Measurements from ENCODE around the gene STARD13. TPM values are rescaled to one million over a fixed set of nuclear protein-coding genes. Genes with fewer than 3 reads are reported as not detected.

The STARD13 gene
- total RNA-seq, 4 donors from 2014 or later: 9.5 to 33.9 (median 30.3) TPM

GRCh38 chr13:33262594-33262993 lies 23.0 kb downstream of the STARD13 start:
- DNase-seq: no peak

GRCh38 chr13:33262062-33262487 lies 23.5 kb downstream of the STARD13 start:
- no peaks in the 10 kb centered on the region for H3K9me3 ChIP-seq
- no peak overlapping the region for H3K4me3 ChIP-seq
- DNase-seq: peak in 2 of 3 donors; percentile 56 to 79
- peaks cover 0 to 20% (median 0%) of the 10 kb centered on the region in 4 donors for H3K4me1 ChIP-seq
- H3K27me3 ChIP-seq: no peaks in the 10 kb centered on the region
- no peaks in the 10 kb centered on the region for H3K36me3 ChIP-seq
- no peak for TF ChIP-seq POLR2A (IDR thresholded peaks at IDR 0.05)
- TF ChIP-seq CTCF (IDR thresholded peaks at IDR 0.05): no peak
- H3K27ac ChIP-seq: peak overlapping the region in 2 of 4 donors; percentile 71 to 79

More at GRCh38 chr13:33262594-33262993, 23.0 kb downstream of the STARD13 start:
- Histone ChIP-seq H3K9me3 (no peaks in the 10 kb centered on the region), H3K36me3 (no peaks in the 10 kb centered on the region), H3K4me1 (peaks cover 0 to 20% (median 0%) of the 10 kb centered on the region in 4 donors), H3K27ac (peak overlapping the region in 2 of 4 donors; percentile 71 to 79), H3K27me3 (no peaks in the 10 kb centered on the region), H3K4me3 (no peak overlapping the region)
- no peak for TF ChIP-seq POLR2A (IDR thresholded peaks at IDR 0.05)
- TF ChIP-seq CTCF (IDR thresholded peaks at IDR 0.05): no peak

GRCh38 chr13:33261387-33262061 lies 24.0 kb downstream of the STARD13 start:
- Histone ChIP-seq H3K4me1 (peaks cover 0 to 20% (median 0%) of the 10 kb centered on the region in 4 donors), H3K9me3 (no peaks in the 10 kb centered on the region), H3K27ac (peak overlapping the region in 2 of 4 donors; percentile 71 to 79), H3K27me3 (no peaks in the 10 kb centered on the region), H3K4me3 (no peak overlapping the region), H3K36me3 (no peaks in the 10 kb centered on the region)
- TF ChIP-seq CTCF (IDR thresholded peaks at IDR 0.05): no peak
- TF ChIP-seq POLR2A (IDR thresholded peaks at IDR 0.05): no peak
- DNase-seq: no peak

GRCh38 chr13:33260168-33261098 lies 25.1 kb downstream of the STARD13 start:
- no peak for DNase-seq
- Histone ChIP-seq H3K9me3 (no peaks in the 10 kb centered on the region), H3K4me3 (no peak overlapping the region), H3K27ac (no peak overlapping the region), H3K36me3 (no peaks in the 10 kb centered on the region), H3K27me3 (no peaks in the 10 kb centered on the region), H3K4me1 (peaks cover 0 to 20% (median 0%) of the 10 kb centered on the region in 4 donors)
- TF ChIP-seq CTCF (IDR thresholded peaks at IDR 0.05): no peak
- no peak for TF ChIP-seq POLR2A (IDR thresholded peaks at IDR 0.05)

- Histone ChIP-seq H3K36me3 (no peaks in the 10 kb centered on the region), H3K27me3 (no peaks in the 10 kb centered on the region), H3K4me1 (peaks cover 0 to 20% (median 0%) of the 10 kb centered on the region in 4 donors), H3K27ac (peak overlapping the region in 1 of 4 donors; percentile 52), H3K4me3 (no peak overlapping the region), H3K9me3 (no peaks in the 10 kb centered on the region)
- TF ChIP-seq POLR2A (IDR thresholded peaks at IDR 0.05) (no peak), CTCF (IDR thresholded peaks at IDR 0.05) (no peak)
- DNase-seq: no peak
Observed at GRCh38 chr13:33259296-33259695, 26.3 kb downstream of the STARD13 start.
